HG03045 (cell line): Measurements from ENCODE around the gene WASF3.

Source experiments
- ATAC-seq: cut with Tn5 transposase; IDR thresholded peaks from one replicate; pipeline ENCODE4 v1.9.1; 2021; ENCODE audit warnings: mild to moderate bottlenecking, moderate library complexity; ENCODE audit not compliant: unreplicated experiment

The WASF3 gene

GRCh38 chr13:26679411-26680122, 122.1 kb downstream of the WASF3 start:
- no peak for ATAC-seq

DNA sequence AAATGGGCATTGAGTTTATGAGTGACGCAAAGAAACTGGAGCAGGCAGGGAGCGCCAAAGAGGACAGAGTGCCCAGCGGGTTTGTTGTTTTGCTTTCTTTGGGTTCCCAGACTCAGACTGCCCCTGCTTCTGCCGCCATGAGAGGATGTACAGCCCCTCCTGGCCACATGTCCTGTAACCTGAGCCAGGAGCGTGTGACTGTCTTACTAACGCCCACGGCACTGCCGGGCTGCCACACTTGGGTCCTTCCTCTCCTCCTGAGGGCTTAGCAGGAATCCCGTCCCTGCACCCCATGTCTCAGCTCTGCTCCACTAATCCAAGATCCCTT, 122.6 kb downstream of the WASF3 start:
- no peak for ATAC-seq

- no peak for ATAC-seq
Measured at GRCh38 chr13:26680572-26680971, 123.1 kb downstream of the WASF3 start.

DNA sequence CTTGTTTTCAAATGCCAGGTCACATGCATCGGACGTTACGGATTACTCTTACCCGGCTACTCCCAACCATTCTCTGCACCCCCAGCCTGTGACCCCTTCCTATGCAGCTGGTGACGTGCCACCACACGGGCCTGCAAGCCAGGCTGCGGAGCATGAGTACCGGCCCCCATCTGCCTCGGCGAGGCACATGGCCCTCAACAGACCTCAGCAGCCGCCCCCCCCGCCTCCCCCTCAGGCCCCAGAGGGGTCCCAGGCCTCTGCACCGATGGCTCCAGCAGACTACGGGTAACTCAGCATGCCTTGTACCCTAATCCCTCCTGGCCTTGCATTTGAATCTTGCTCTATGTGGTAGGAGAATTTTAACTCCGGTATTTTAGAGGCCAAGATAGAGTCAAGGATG, 123.6 kb downstream of the WASF3 start:
- ATAC-seq: no peak

- ATAC-seq: no peak
Measured at GRCh38 chr13:26682606-26683005, 125.1 kb downstream of the WASF3 start.

GRCh38 chr13:26685606-26686005, 128.1 kb downstream of the WASF3 start:
- ATAC-seq: no peak

- ATAC-seq: no peak
Measured at GRCh38 chr13:26686285-26686684, 128.8 kb downstream of the WASF3 start.

- ATAC-seq: no peak
Measured at GRCh38 chr13:26688286-26688685, 130.8 kb downstream of the WASF3 start.

- no peak for ATAC-seq
Measured at GRCh38 chr13:26688980-26689379, 131.5 kb downstream of the WASF3 start.

GRCh38 chr13:26693749-26694463, 136.4 kb downstream of the WASF3 start:
- ATAC-seq: no peak

DNA sequence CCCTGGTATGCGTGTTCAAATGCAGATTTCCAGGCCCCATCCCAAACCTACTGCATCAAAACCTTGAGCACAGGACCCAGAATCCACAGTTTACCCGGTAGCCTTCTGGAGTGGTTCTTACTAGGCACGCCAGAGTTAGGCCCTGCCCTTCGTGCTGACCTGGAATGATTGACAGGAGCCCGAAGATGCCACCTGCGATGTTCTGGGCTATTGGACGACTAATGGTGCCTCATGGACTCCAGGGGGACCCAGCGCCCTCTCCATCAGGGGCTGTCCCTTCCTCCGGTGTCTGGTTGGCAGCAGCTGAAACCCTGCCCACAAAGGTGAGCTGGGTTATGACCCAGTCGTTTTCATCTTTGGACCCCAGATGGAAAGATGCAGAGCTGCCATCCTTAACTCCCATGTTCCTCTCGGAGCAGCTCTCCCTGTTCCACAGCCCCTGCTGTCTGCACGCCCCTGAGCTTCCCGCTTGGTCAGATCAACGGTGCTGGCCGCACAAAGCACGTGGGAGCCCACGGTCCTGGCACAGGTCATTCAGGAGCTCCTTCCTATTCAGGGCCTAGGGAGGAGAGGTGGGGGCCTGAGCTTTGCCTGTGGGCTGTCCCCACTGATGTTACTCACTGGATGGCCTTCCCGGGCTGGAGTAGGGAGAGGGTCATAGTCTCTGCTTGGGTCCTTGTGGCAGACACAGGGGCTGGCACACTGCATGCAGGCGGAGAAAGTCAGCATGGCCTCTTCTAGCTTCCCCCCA, 137.3 kb downstream of the WASF3 start:
- ATAC-seq: no peak

DNA sequence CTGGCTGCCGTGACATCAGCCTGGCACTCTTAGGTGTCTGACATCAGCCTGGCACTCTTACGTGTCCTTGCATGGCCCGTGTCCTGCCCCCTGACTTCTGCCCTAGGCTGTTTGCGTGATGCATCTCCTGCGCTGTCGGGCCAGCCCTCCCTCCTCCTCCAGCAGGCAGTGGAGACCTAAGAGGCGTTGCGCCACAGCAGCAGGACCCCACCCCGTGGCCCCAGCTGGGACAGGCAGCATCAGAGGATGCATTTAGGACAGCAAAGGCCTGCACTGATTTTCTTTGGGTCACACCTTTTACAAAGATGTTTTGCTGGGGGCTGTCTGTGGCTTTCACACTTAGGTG, 137.8 kb downstream of the WASF3 start:
- ATAC-seq: no peak

GRCh38 chr13:26695891-26696311, 138.4 kb downstream of the WASF3 start:
- ATAC-seq: no peak

- ATAC-seq: no peak
Measured at GRCh38 chr13:26697069-26697955, 139.8 kb downstream of the WASF3 start.

- ATAC-seq: no peak
Measured at GRCh38 chr13:26698392-26699196, 141.1 kb downstream of the WASF3 start.

DNA sequence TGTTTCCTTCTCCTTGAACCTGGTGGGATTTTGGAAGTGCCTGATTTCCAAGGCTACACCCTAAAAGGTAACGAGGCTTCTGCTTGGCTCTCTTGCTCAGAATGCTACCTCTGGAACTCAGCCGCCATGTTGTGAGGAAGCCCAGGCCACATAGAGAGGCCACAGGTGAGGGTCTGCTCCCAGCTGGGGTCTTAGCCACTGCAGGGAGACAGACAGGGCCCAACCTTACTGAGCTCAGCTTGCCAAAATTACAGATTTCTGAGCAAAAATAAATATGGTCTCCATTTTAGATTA, 141.7 kb downstream of the WASF3 start:
- no peak for ATAC-seq

- ATAC-seq: no peak
Measured at GRCh38 chr13:26705536-26705935, 148.1 kb downstream of the WASF3 start.

- ATAC-seq: no peak
Measured at GRCh38 chr13:26706381-26706780, 148.9 kb downstream of the WASF3 start.

DNA sequence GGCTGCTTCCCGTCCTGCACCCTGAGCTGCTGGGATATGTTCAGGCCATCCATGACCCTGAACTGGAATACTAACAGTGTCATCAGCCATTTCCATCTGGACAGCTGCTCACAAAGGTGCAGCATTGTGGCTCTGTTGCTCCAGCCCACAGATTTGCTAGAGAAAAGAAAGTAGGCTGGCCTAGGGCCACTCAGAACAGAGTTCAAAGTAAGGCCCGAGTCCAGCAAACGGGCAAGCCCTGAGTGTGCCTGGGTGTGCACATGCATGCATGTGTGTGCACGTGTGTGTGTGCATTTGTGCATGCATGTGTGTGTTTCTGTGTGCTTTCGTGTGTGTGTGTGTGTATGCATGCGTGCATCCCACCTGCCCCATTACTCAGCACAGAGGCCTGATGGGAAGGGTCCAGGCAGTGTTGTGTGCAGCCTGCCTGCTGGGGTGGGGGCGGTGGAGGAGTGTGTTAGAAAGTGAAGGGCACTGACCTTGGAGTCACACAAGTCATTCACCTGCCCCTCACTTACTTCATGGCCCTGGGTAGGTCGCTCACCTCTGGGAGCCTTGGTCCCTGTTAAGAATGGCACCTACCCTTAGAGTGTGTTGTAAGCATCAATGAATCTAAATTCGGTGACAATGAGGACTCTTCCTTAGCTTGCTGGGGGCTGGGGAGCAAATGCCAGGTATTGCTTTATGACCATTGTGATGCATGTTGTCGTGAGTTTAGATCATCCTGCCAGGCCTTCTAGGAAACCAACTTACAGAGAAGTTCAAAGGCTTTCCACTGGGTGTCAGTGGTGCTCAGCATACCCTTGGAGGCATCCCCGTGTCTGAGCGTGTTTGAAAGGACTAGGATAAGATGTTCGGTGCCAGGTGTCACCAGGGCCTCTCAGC, 149.9 kb downstream of the WASF3 start:
- ATAC-seq: no peak

DNA sequence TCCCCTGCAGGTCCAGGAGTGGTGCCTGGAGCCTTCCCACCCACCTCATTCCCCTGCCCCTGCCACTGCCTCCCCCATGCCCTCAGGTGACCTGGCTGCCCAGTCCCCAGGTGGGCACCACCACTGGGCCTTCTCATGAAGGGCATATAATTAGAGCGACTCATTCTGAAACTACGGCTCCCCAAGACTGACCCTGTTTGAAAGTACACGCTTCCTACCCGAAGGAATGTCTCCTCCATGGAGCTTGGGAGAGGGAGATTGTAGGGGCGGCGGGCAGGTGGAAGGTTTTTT, 150.5 kb downstream of the WASF3 start:
- no peak for ATAC-seq
